GM18505 (cell line): ENCODE data around the gene BEAN1.

ENCODE experiments used
- ATAC-seq: cut with Tn5 transposase; IDR thresholded peaks from one replicate; pipeline ENCODE4 v1.9.1; 2021; ENCODE audit not compliant: unreplicated experiment
- POLR2A ChIP-seq: IDR thresholded peaks from 4 replicates; pipeline ENCODE4 v1.6.1; 2011; ENCODE audit warnings: borderline replicate concordance; ENCODE audit not compliant: insufficient read depth, insufficient read length; ENCODE audit errors: extremely low read depth

Gene BEAN1

GRCh38 chr16:66528294-66528693 is 101.2 kb downstream of the BEAN1 start:
- no peak for TF ChIP-seq POLR2A
- no peak for ATAC-seq

GRCh38 chr16:66529475-66529874 is 102.4 kb downstream of the BEAN1 start:
- no peak for ATAC-seq
- no peak for TF ChIP-seq POLR2A
